Activated CD8-positive, alpha-beta memory T cell treated with anti-CD3 and anti-CD28 coated beads, Interleukin-2, amount 50 U/mL, for 48 hours (primary cell): ENCODE data around the gene MYH16.
A peak's percentile ranks its signal among the peaks of the same experiment; 100 is the strongest.
"Not testable (repeated sequence)": the region's sequence is repeated elsewhere in the genome, so short reads cannot be mapped to it uniquely, and the experiment has no call there.

Experiments
- DNase-seq: peaks from one replicate; pipeline ENCODE4 v3.0.0-alpha.2; 2020

Gene MYH16

DNA sequence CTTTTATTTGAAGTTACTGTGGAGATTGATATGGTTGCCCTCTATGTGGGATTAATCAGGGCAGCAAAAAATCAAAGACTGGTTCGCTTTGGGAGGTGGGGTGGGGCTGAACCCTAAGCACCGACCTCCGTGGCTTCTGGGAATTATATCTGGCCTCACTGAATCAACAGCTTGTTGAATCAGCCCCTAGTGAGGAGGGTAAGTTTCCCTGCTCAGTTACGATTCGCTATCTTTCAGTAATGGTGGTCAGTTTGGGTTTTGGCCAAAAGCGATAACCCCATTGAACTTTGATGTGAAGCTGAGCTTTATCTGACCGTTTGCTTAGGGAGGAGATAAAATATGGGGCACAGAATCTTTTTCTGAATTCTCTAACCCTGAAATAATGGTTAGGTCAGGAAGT, 36.5 kb downstream of the MYH16 start:
- no peak for DNase-seq

- DNase-seq, result no peak
Measured at GRCh38 chr7:99310004-99310403, 37.4 kb downstream of the MYH16 start.

GRCh38 chr7:99311702-99312101, 39.1 kb downstream of the MYH16 start:
- no peak for DNase-seq

DNA sequence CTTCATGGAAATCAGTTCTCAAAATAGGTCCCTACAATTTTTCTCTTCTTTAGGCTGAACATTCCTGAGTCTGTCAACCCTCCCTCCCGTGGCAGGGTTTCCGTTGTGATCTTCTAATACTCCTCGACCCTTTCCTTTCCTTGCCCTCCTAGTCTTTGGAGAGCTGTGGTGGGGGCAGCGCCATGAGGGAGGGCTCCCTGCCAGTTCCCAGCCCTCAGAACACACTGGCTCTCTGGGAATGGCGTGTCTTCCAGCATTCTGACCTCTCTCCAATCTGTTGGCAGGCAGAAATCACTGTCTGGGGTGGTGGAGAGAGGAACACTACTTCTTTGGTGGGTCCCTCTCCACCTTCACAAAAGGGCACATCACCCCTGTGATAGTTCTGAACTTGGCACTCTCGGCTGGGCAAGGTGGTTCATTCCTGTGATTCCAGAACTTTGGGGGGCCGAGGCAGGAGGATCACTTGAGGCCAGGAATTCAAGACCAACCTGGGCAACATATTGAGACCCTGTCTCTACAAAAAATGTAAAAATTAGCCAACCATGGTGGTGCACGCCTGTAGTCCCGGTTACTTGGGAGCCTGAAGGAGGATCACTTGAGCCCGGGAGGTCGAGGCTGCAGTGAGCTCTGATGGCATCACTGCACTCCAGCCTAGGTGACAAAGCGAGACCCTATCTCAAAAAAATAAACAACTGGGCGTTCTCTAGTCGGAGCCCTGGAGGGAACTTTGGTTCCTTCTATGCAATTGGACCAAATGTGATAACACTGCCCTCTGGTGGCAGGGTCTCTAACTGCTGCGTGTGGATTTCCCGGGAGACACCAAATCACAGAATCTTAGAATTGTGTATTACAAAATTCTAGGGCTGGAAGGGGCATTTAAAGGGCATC, 39.9 kb downstream of the MYH16 start:
- peak; percentile 87 for DNase-seq

GRCh38 chr7:99313204-99313573, 40.5 kb downstream of the MYH16 start:
- no peak for DNase-seq

DNA sequence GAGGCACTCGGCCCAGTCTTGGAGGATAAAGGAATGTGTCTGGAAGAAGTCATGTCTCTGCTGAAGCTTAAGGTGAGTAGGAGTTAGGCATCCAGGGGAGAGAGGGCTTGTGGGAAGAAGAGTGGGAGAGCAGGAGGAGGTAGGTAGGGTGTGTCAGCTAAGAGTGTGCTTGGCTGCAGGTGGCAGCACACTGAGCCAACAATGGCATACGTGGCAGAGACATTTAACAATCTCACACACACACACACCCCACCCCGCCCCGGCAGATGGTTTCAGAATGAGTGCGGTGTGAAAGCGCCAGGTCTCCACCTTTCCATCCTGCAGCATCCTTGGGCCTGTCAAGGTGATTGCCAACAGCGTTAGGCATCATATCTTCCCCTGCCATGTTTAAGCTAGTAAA, 41.9 kb downstream of the MYH16 start:
- DNase-seq, result peak; percentile 68

DNA sequence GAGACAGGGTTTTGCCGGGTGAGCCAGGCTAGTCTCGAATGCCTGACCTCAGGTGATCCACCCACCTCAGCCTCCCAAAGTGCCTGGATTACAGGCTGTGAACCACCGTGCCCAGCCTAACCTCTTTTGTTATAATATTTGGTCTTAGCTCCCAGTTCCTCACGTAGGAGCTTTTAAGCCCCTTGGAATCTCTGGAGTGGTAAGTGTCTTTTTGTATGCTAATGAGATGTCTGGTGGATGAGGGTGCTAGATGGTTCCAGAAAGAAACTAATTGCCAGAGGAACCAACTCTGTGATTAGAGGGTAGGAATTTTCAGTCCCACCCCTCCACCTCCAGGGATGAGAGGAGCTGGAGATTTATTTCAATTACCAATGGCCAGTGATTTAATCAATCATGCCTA, 47.7 kb downstream of the MYH16 start:
- no peak for DNase-seq

- peak; percentile 17 for DNase-seq
Measured at GRCh38 chr7:99322659-99323058, 50.0 kb downstream of the MYH16 start.

DNA sequence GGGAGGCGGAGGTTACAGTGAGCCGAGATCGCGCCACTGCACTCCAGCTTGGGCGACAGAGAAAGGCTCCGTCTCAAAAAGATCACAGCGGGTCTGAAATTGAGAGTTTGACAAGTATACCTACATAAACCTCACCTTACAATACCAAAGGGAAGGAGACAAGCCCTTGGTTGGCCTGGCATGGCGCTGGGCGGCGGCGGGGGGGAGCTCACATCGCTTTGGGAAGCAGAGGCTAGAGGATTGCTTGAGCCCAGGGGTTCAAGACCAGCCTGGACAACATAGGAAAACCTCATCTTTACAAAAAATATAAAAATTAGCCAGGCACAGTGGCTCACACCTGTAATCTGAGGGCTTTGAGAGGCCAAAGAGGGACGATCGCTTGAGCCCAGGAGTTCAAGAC, 51.9 kb downstream of the MYH16 start:
- peak; percentile 53 for DNase-seq

GRCh38 chr7:99325001-99325493, 52.4 kb downstream of the MYH16 start:
- DNase-seq, result no peak

GRCh38 chr7:99325592-99326407, 53.2 kb downstream of the MYH16 start, which contains the start of gene ARPC1A:
Gene ARPC1A, plus strand, starts transcription at chr7:99325898. Its CDS starts 7,456 bp downstream, at chr7:99333354.
- DNase-seq, result peak; percentile 98

- DNase-seq, result no peak
Measured at GRCh38 chr7:99326408-99326782, 53.8 kb downstream of the MYH16 start.

- DNase-seq, result peak; percentile 57
Measured at GRCh38 chr7:99330314-99330961, 57.8 kb downstream of the MYH16 start.

GRCh38 chr7:99331002-99331401, 58.4 kb downstream of the MYH16 start:
- peak; percentile 56 for DNase-seq

GRCh38 chr7:99339595-99339994, 67.0 kb downstream of the MYH16 start:
- DNase-seq, result peak; percentile 12

DNA sequence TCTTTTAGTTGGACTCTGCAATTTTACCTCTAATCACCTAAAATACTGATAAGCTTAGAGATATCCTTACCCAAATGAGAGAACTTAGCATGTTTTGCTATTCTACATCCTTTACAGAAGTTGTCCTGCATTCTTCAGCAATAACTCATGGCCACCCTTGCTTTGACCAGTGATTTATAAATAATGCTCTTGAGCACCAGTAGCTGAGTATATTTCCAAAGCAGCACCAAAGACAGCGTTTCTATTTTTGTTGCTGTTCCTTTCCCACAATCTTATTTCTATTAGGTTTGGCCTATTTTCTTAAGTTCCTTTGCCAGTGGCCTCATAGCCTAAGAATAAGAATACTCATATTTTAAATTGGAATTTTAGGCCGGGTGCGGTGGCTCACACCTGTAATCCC, 68.0 kb downstream of the MYH16 start:
- no peak for DNase-seq

DNA sequence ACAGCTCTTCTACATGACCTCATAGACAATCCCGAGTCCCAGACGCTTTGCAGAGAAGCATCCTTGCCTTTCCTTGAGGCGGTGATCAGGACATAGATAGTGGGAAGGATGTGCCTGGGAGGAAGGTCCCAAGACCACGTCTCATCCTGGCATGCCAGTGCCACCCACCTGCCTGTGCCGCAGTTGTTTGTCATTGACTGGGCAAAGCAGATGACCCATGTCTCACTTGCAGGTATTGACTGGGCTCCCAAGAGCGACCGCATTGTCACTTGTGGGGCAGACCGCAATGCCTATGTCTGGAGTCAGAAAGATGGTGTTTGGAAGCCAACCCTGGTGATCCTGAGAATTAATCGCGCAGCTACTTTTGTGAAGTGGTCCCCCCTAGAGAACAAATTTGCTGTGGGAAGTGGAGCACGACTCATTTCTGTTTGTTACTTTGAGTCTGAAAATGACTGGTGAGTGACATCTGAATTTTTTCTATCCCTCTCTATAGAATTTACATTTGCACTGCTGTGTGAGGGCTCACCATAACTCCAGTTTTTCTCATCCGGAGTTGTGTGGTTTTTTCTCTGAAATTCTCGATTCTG, 71.5 kb downstream of the MYH16 start:
- peak; percentile 53 for DNase-seq

- DNase-seq, result peak; percentile 13
Measured at GRCh38 chr7:99350641-99351040, 78.0 kb downstream of the MYH16 start.

GRCh38 chr7:99352247-99352646, 79.6 kb downstream of the MYH16 start:
- peak; percentile 23 for DNase-seq

- DNase-seq, result peak; percentile 2
Measured at GRCh38 chr7:99355098-99355497, 82.5 kb downstream of the MYH16 start.

- peak; percentile 30 for DNase-seq
Measured at GRCh38 chr7:99357701-99358490, 85.3 kb downstream of the MYH16 start.

DNA sequence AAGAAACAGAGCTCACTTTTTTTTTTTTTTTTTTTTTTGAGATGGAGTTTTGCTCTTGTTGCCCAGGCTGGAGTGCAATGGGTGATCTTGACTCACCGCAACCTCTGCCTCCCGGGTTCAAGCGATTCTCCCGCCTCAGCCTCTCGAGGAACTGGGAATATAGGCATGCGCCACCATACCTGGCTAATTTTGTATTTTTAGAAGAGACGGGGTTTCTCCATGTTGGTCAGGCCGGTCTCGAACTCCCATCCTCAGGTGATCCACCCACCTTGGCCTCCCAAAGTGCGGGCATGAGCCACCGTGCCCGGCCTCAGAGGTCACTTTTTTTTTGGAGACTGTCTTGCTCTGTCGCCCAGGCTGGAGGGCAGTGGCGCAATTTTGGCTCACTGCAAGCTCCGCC, 85.9 kb downstream of the MYH16 start:
- DNase-seq, result not testable (repeated sequence)
